Hepatocyte (in vitro differentiated cells): ENCODE data around the gene CACNA1B. TPM values are rescaled to one million over a fixed set of nuclear protein-coding genes. Genes with fewer than 3 reads are reported as not detected.

ENCODE experiments used
- DNase-seq: peaks from one replicate; pipeline ENCODE4 v3.0.0-alpha.2; 2016; ENCODE audit warnings: low spot score
- H2AFZ ChIP-seq: fragments of 200-600 bp; sonication (generic); 2 replicates; pipeline ENCODE4 v1.6.0; 2016; ENCODE audit warnings: antibody characterized with exemption, mild to moderate bottlenecking
- H3K27ac ChIP-seq: fragments of 200-600 bp; sonication (generic); 2 replicates; pipeline ENCODE4 v1.5.1; 2016; ENCODE audit warnings: mild to moderate bottlenecking
- H3K27me3 ChIP-seq: fragments of 200-600 bp; sonication (generic); 2 replicates; pipeline ENCODE4 v1.6.1; 2016
- H3K36me3 ChIP-seq: fragments of 200-600 bp; sonication (generic); replicated peaks from 2 replicates; pipeline ENCODE4 v1.5.1; 2016; ENCODE audit warnings: low read depth; ENCODE audit not compliant: insufficient read depth
- H3K4me1 ChIP-seq: fragments of 200-600 bp; sonication (generic); 2 replicates; pipeline ENCODE4 v1.5.1; 2016; ENCODE audit warnings: mild to moderate bottlenecking, moderate library complexity; ENCODE audit not compliant: insufficient read depth
- H3K4me2 ChIP-seq: fragments of 200-600 bp; sonication (generic); 2 replicates; pipeline ENCODE4 v1.6.0; 2016
- H3K4me3 ChIP-seq: fragments of 200-600 bp; sonication (generic); 2 replicates; pipeline ENCODE4 v1.5.1; 2016; ENCODE audit warnings: mild to moderate bottlenecking
- H3K79me2 ChIP-seq: fragments of 200-600 bp; sonication (generic); 2 replicates; pipeline ENCODE4 v1.6.0; 2017; ENCODE audit warnings: mild to moderate bottlenecking
- H3K9me2 ChIP-seq: fragments of 200-600 bp; sonication (generic); replicated peaks from 2 replicates; pipeline ENCODE4 v1.6.0; 2017; ENCODE audit warnings: mild to moderate bottlenecking; ENCODE audit not compliant: insufficient read depth
- H3K9me3 ChIP-seq: fragments of 200-600 bp; sonication (generic); 2 replicates; pipeline ENCODE4 v1.5.1; 2016; ENCODE audit warnings: low read depth, mild to moderate bottlenecking
- H4K20me1 ChIP-seq: fragments of 200-600 bp; sonication (generic); 2 replicates; pipeline ENCODE4 v1.6.0; 2016; ENCODE audit warnings: mild to moderate bottlenecking; ENCODE audit not compliant: insufficient read depth, poor library complexity, severe bottlenecking
- CTCF ChIP-seq: fragments of 200-600 bp; sonication (generic); IDR thresholded peaks from 2 replicates; pipeline ENCODE4 v1.5.1; 2016; ENCODE audit warnings: antibody characterized with exemption, mild to moderate bottlenecking; ENCODE audit not compliant: poor library complexity
- EZH2 ChIP-seq: fragments of 200-600 bp; sonication (generic); IDR thresholded peaks from 2 replicates; pipeline ENCODE4 v1.6.1; 2016; ENCODE audit warnings: antibody characterized with exemption, mild to moderate bottlenecking, borderline replicate concordance
- EZH2phosphoT487 ChIP-seq: fragments of 200-600 bp; sonication (generic); IDR thresholded peaks from one replicate; pipeline ENCODE4 v1.6.1; 2018; ENCODE audit warnings: antibody characterized with exemption, mild to moderate bottlenecking, low read depth, moderate library complexity; ENCODE audit not compliant: unreplicated experiment, severe bottlenecking
- WGBS: methylation state at CpG from one replicate; pipeline ENCODE4 v1.1.6; 2016; ENCODE audit warnings: low lambda C conversion rate; ENCODE audit errors: missing lambda C conversion rate; 5-methylcytosine and 5-hydroxymethylcytosine counted together
- polyA plus RNA-seq: library from polyadenylated mRNA; unstranded; fragments of >200 nt; fragmentation: Nextera tagmentation; extraction: Ambion mirVana; gene quantifications from 2 replicates; pipeline ENCODE4 v1.2.1, GENCODE V29; 2016
- total RNA-seq: library from RNA; depleted of rRNA; stranded (reverse); fragments of >200 nt; gene quantifications from 2 replicates; pipeline ENCODE4 v1.2.3, GENCODE V29; 2014

Gene CACNA1B
- total and polyA plus RNA-seq, 2 experiments from 2014 or later = 0.30 to 0.39 TPM

- Histone ChIP-seq H3K27ac (no peak overlapping the region), H3K4me1 (no peaks in the 10 kb centered on the region), H3K36me3 (no peaks in the 10 kb centered on the region), H3K9me3 (no peaks in the 10 kb centered on the region), H3K9me2 (no peaks in the 10 kb centered on the region), H3K4me3 (no peak overlapping the region), H4K20me1 (no peaks in the 10 kb centered on the region), H3K27me3 (peaks cover 29% of the 10 kb centered on the region), H2AFZ (no peak overlapping the region), H3K4me2 (no peak overlapping the region), H3K79me2 (no peaks in the 10 kb centered on the region)
- no peak for DNase-seq
- TF ChIP-seq EZH2 (no peak), CTCF (no peak), EZH2phosphoT487 (no peak)
- 82% methylated on average over 15 of the region's 16 CpGs for WGBS
Observed at GRCh38 chr9:137880160-137880975, 2.8 kb downstream of the CACNA1B start.

GRCh38 chr9:137880976-137881530, 3.5 kb downstream of the CACNA1B start:
- H2AFZ ChIP-seq = no peak overlapping the region
- 90% methylated on average over 10 of the region's 10 CpGs for WGBS
- DNase-seq = no peak
- no peak overlapping the region for H3K4me2 ChIP-seq
- H3K9me3 ChIP-seq = no peaks in the 10 kb centered on the region
- no peak for TF ChIP-seq EZH2phosphoT487
- TF ChIP-seq EZH2 = no peak
- no peak for TF ChIP-seq CTCF
- H3K4me3 ChIP-seq = no peak overlapping the region
- H3K27me3 ChIP-seq = peaks cover 22% of the 10 kb centered on the region
- no peak overlapping the region for H3K27ac ChIP-seq
- H3K9me2 ChIP-seq = no peaks in the 10 kb centered on the region
- H3K79me2 ChIP-seq = no peaks in the 10 kb centered on the region
- H4K20me1 ChIP-seq = no peaks in the 10 kb centered on the region
- no peaks in the 10 kb centered on the region for H3K36me3 ChIP-seq
- H3K4me1 ChIP-seq = no peaks in the 10 kb centered on the region

GRCh38 chr9:137881591-137882505, 4.3 kb downstream of the CACNA1B start:
- H4K20me1 ChIP-seq = no peaks in the 10 kb centered on the region
- no peaks in the 10 kb centered on the region for H3K36me3 ChIP-seq
- H2AFZ ChIP-seq = no peak overlapping the region
- H3K27ac ChIP-seq = no peak overlapping the region
- no peaks in the 10 kb centered on the region for H3K9me3 ChIP-seq
- no peak overlapping the region for H3K4me2 ChIP-seq
- WGBS = 81% methylated on average over 19 of the region's 19 CpGs
- H3K4me1 ChIP-seq = no peaks in the 10 kb centered on the region
- TF ChIP-seq EZH2 (no peak), CTCF (no peak), EZH2phosphoT487 (no peak)
- peaks cover 14% of the 10 kb centered on the region for H3K27me3 ChIP-seq
- H3K9me2 ChIP-seq = no peaks in the 10 kb centered on the region
- no peak overlapping the region for H3K4me3 ChIP-seq
- no peaks in the 10 kb centered on the region for H3K79me2 ChIP-seq
- DNase-seq = no peak
